KMS-11 (cell line): ENCODE results near the gene PEA15.

Experiments used
- H2AFZ ChIP-seq: fragments of 200-600 bp; sonication (generic); 2 replicates; pipeline ENCODE4 v1.6.1; 2016; ENCODE audit warnings: antibody characterized with exemption, mixed run types, low read depth
- H3K27ac ChIP-seq: fragments of 200-600 bp; sonication (generic); 2 replicates; pipeline ENCODE4 v1.6.1; 2016; ENCODE audit warnings: mild to moderate bottlenecking, mixed run types
- H3K27me3 ChIP-seq: fragments of 200-600 bp; sonication (generic); 2 replicates; pipeline ENCODE4 v1.6.1; 2017; ENCODE audit warnings: mild to moderate bottlenecking, low read depth, mixed run types, moderate library complexity; ENCODE audit not compliant: insufficient read depth
- H3K36me3 ChIP-seq: fragments of 200-600 bp; sonication (generic); 2 replicates; pipeline ENCODE4 v1.6.1; 2017; ENCODE audit warnings: mild to moderate bottlenecking, mixed run types; ENCODE audit not compliant: insufficient read depth
- H3K4me1 ChIP-seq: fragments of 200-600 bp; sonication (generic); 2 replicates; pipeline ENCODE4 v1.6.1; 2016; ENCODE audit warnings: mild to moderate bottlenecking, low read depth, mixed run types; ENCODE audit not compliant: poor library complexity, severe bottlenecking
- H3K4me2 ChIP-seq: fragments of 200-600 bp; sonication (generic); 2 replicates; pipeline ENCODE4 v1.7.0; 2016; ENCODE audit warnings: mild to moderate bottlenecking, mixed run types
- H3K4me3 ChIP-seq: fragments of 200-600 bp; sonication (generic); IDR thresholded peaks from 2 replicates; pipeline ENCODE4 v1.6.1; 2017; ENCODE audit warnings: low read depth, low read length, mixed read lengths; ENCODE audit not compliant: insufficient read depth
- H3K79me2 ChIP-seq: fragments of 200-600 bp; sonication (generic); 2 replicates; pipeline ENCODE4 v1.6.1; 2016; ENCODE audit warnings: low read depth, mixed run types; ENCODE audit not compliant: insufficient read depth
- H3K9ac ChIP-seq: fragments of 200-600 bp; sonication (generic); 2 replicates; pipeline ENCODE4 v1.6.1; 2016; ENCODE audit warnings: mild to moderate bottlenecking, mixed run types
- H4K20me1 ChIP-seq: fragments of 200-600 bp; sonication (generic); 2 replicates; pipeline ENCODE4 v1.6.1; 2016; ENCODE audit warnings: mild to moderate bottlenecking, mixed run types; ENCODE audit not compliant: insufficient read depth
- CTCF ChIP-seq: fragments of 200-600 bp; sonication (generic); conservative IDR thresholded peaks from 2 replicates; pipeline ENCODE4 v1.6.1; 2017; ENCODE audit warnings: low read depth, mild to moderate bottlenecking, antibody characterized with exemption, low read length, moderate library complexity, mixed read lengths

The PEA15 gene

GRCh38 chr1:160238408-160238807 lies 33.2 kb downstream of the PEA15 start:
- Histone ChIP-seq H3K79me2 (no peaks in the 10 kb centered on the region), H3K27ac (peak overlapping the region; percentile 36), H3K4me3 (peak overlapping the region; percentile 57), H3K36me3 (peaks cover 25% of the 10 kb centered on the region; the same call in 1 of the 2 replicates), H3K27me3 (no peaks in the 10 kb centered on the region), H3K9ac (no peak overlapping the region), H3K4me1 (peaks cover 35% of the 10 kb centered on the region), H4K20me1 (no peaks in the 10 kb centered on the region), H3K4me2 (peak overlapping the region; percentile 35), H2AFZ (no peak overlapping the region)
- no peak for TF ChIP-seq CTCF

GRCh38 chr1:160239582-160240299 lies 34.6 kb downstream of the PEA15 start:
- H3K27ac ChIP-seq = no peak overlapping the region
- no peaks in the 10 kb centered on the region for H3K27me3 ChIP-seq
- no peak overlapping the region for H2AFZ ChIP-seq
- H3K9ac ChIP-seq = no peak overlapping the region
- no peak for TF ChIP-seq CTCF
- H3K36me3 ChIP-seq = peaks cover 25% of the 10 kb centered on the region; the same call in 1 of the 2 replicates
- H3K4me1 ChIP-seq = peaks cover 47% of the 10 kb centered on the region
- H3K4me3 ChIP-seq = no peak overlapping the region
- no peak overlapping the region; the same call in 1 of the 2 replicates for H3K4me2 ChIP-seq
- no peaks in the 10 kb centered on the region for H4K20me1 ChIP-seq
- H3K79me2 ChIP-seq = peaks cover 8% of the 10 kb centered on the region; the same call in 1 of the 2 replicates

- H3K27ac ChIP-seq = no peak overlapping the region; the same call in 1 of the 2 replicates
- peaks cover 48% of the 10 kb centered on the region for H3K79me2 ChIP-seq
Observed at GRCh38 chr1:160243767-160244166, 38.6 kb downstream of the PEA15 start.

GRCh38 chr1:160244209-160244608 lies 39.0 kb downstream of the PEA15 start:
- Histone ChIP-seq H3K4me2 (no peak overlapping the region), H3K4me3 (no peak overlapping the region), H2AFZ (no peak overlapping the region), H3K36me3 (peaks cover 6% of the 10 kb centered on the region; the same call in 1 of the 2 replicates), H3K79me2 (peaks cover 53% of the 10 kb centered on the region), H3K4me1 (peaks cover 55% of the 10 kb centered on the region), H3K27me3 (no peaks in the 10 kb centered on the region), H4K20me1 (no peaks in the 10 kb centered on the region; the same call in 1 of the 2 replicates), H3K9ac (no peak overlapping the region), H3K27ac (no peak overlapping the region)
- TF ChIP-seq CTCF = no peak

More at GRCh38 chr1:160243767-160244166, 38.6 kb downstream of the PEA15 start:
- no peaks in the 10 kb centered on the region for H3K27me3 ChIP-seq
- no peak overlapping the region for H2AFZ ChIP-seq
- H3K9ac ChIP-seq = no peak overlapping the region
- no peak for TF ChIP-seq CTCF
- H3K36me3 ChIP-seq = peaks cover 7% of the 10 kb centered on the region; the same call in 1 of the 2 replicates
- no peak overlapping the region for H3K4me2 ChIP-seq
- H3K4me3 ChIP-seq = no peak overlapping the region
- peaks cover 55% of the 10 kb centered on the region for H3K4me1 ChIP-seq
- H4K20me1 ChIP-seq = no peaks in the 10 kb centered on the region; the same call in 1 of the 2 replicates
